ENCODE results near the gene IZUMO2. TPM values are rescaled to one million over a fixed set of nuclear protein-coding genes. Genes with fewer than 3 reads are reported as not detected.
"Not testable (repeated sequence)": the region's sequence is repeated elsewhere in the genome, so short reads cannot be mapped to it uniquely, and the experiment has no call there.

The IZUMO2 gene
- total RNA-seq, 2 experiments from 2014 or later, result not detected

DNA sequence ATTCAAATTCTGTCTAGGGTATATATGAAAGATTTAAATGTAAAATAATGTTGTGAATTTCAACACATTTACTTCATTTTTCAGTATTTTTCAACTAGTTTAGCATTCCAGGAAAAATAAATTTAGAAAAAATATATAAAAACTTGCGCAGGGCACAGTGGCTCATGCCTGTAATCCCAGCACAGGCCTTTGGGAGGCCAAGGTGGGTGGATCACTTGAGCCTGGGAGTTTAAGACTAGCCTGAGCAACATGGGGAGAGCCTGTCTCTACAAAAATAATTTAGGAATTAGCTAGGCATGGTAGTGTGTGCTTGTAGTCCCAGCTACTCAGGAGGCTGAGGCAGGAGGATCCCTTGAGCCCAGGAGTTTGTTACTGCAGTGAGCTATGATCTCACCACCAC lies 21.2 kb downstream of the IZUMO2 start:
- H3K4me1 Mint-ChIP-seq; DNase-seq; CTCF ChIA-PET; H3K27ac Mint-ChIP-seq; H3K9me3 Mint-ChIP-seq; H3K27me3 Mint-ChIP-seq; POLR2A ChIA-PET; H3K36me3 Mint-ChIP-seq (ENCODE audit: low read depth); H3K4me3 Mint-ChIP-seq: not testable (repeated sequence)

DNA sequence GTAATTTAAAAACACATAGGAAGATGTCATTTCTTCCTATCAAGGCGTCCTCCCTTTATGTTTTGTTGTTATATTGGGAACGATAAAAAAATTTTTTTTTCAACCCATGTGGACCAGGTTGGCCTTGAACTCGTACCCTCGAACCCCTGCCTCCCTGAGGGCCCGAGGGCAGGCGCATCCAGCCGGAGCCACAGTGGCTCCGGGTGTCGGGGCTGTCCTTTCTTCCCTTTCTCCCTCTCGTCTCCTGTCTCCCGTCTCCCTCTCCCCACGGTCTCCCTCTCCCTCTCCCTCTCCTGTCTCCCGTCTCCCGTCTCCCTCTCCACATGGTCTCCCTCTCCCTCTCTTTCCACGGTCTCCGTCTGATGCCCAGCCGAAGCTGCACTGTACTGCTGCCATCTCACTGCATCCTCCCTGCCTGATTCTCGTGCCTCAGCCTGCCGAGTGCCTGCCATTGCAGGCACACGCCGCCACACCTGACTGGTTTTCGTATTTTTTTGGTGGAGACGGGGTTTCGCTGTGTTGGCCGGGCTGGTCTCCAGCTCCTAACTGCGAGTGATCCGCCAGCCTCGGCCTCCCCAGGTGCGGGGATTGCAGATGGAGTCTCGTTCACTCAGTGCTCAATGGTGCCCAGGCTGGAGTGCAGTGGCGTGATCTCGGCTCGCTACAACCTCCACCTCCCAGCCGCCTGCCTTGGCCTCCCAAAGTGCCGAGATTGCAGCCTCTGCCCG lies 22.8 kb downstream of the IZUMO2 start:
- H3K4me1 Mint-ChIP-seq, H3K27me3 Mint-ChIP-seq: not testable (repeated sequence)

DNA sequence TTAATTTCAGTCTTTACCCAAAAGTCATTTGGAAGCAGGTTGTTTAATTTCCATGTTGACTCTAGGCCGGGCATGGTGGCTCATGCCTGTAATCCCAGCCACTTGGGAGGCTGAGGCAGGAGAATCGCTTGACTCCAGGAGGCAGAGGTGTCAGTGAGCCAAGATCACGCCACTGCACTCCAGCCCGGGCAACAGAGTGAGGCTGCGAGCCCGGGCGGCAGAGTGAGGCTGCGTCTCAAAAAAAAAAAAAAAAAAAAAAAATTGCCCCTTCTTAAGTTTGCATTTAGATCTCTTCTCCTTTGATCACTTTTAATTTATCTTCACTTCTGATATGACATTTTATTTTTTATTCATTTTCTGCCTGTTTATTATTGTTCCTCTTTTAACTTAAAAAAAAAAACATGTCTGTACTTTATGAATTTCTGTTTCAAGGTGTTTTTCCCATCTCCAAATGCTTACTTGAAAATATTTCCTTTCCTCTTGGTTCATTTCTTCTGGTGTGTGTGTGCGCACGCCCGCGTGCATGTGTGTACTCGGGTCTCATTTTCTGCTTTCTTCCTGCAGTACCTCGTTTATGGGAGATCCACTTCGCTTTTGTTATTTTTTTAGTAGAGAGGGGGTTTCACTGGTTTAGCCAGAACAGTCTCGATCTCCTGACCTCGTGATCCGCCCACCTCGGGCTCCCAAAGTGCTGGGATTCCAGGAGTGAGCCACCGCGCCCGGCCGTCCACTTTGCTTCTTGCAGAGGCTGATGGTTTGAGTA lies 26.3 kb downstream of the IZUMO2 start:
- H3K9me3 Mint-ChIP-seq; POLR2A ChIA-PET; H3K4me3 Mint-ChIP-seq; H3K4me1 Mint-ChIP-seq; H3K27ac Mint-ChIP-seq; H3K36me3 Mint-ChIP-seq (ENCODE audit: low read depth); H3K27me3 Mint-ChIP-seq: not testable (repeated sequence)
- CTCF ChIA-PET, result interaction anchor here (1.1 to 1.3 kb wide), 2 partner anchors 11 to 172 kb away, joined by 4 to 5 read pairs; no protein-coding TSS in a partner anchor
- DNase-seq, result peak; percentile 8

More for the DNA sequence above, 22.8 kb downstream of the IZUMO2 start:
- H3K36me3 Mint-ChIP-seq (ENCODE audit: low read depth); DNase-seq; H3K4me3 Mint-ChIP-seq; H3K27ac Mint-ChIP-seq; H3K9me3 Mint-ChIP-seq; CTCF ChIA-PET; POLR2A ChIA-PET: not testable (repeated sequence)

DNA sequence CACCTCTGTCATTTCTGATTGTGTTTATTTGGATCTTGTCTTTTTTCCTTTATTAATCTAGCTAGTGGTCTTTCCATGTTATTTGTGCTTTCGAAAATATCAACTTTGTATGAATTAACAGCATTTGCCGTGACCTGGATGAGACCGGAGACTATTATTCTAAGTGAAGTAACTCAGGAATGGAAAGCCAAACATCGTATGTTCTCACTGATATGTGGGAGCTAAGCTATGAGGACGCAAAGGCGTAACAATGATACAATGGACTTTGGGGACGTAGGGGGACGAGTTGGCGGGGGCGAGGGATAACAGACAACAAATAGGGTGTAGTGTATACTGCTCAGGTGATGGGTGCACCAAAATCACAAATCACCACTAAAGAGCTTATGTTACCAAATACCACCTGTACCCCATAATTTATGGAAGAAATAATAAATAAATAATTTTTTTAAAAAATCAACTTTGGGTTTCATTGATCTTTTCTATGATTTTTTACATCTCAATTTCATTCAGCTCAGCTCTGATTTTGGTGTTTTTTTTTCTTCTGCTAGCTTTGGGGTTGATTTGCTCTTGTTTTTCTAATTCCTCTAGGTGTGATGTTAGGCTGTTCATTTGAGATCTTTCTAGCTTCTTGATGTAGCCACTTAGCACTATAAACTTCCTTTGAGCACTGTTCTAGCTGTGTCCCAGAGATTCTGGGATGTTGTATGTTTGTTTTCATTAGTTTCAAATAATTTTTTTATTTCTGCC lies 27.1 kb downstream of the IZUMO2 start:
- H3K27ac Mint-ChIP-seq; H3K4me3 Mint-ChIP-seq; H3K9me3 Mint-ChIP-seq; H3K4me1 Mint-ChIP-seq; H3K36me3 Mint-ChIP-seq (ENCODE audit: low read depth); H3K27me3 Mint-ChIP-seq: not testable (repeated sequence)
- ChIA-PET POLR2A (interaction anchor here (0.7 kb wide), 1 partner anchor 496 kb away, joined by 5 read pairs; no protein-coding TSS in a partner anchor), CTCF (interaction anchor here (0.6 to 1.3 kb wide), 4 partner anchors 12 to 508 kb away, joined by 3 to 5 read pairs (median 4); no protein-coding TSS in a partner anchor)
- DNase-seq, result peak; percentile 26

DNA sequence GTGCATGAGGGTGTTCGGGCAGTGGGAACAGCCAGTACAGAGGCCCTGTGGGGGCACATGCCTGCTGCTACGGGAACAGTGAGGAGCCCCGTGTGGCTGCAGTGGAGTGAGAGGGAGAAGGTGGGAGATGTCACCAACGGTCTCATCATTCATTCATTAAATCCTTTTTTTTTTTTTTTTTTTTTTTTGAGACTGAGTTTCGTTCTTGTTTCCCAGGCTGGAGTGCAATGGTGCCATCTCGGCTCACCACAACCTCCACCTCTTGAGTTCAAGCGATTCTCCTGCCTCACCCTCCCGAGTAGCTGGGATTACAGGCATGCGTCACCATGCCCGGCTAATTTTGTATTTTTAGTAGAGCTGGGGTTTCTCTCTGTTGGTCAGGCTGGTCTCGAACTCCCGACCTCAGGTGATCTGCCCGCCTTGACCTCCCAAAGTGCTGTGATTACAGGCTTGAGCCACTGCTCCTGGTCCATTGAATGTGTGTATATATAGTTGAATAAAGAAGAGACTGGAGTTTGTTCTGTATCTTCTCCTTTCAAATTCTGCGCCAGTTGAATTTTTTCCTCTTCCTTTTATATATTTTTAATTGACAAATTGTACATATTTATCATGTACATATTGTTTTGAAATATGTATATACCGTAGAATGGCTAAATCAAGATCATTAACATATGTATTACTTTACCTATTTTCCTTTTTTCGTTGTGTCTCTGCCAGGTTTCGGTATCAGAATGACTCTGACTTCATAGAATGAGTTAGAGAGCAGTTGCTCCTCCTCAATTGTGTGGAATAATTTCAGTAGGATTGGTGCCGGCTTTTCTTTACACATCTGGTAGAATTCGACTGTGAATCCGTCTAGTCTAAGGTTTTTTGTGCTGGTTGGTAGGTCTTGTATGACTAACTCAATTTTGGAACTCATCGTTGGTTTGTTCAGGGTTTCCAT lies 28.0 kb downstream of the IZUMO2 start:
- CTCF ChIA-PET, result interaction anchor here (0.6 to 1.3 kb wide), 3 partner anchors 13 to 640 kb away, joined by 3 to 5 read pairs (median 3); no protein-coding TSS in a partner anchor

DNA sequence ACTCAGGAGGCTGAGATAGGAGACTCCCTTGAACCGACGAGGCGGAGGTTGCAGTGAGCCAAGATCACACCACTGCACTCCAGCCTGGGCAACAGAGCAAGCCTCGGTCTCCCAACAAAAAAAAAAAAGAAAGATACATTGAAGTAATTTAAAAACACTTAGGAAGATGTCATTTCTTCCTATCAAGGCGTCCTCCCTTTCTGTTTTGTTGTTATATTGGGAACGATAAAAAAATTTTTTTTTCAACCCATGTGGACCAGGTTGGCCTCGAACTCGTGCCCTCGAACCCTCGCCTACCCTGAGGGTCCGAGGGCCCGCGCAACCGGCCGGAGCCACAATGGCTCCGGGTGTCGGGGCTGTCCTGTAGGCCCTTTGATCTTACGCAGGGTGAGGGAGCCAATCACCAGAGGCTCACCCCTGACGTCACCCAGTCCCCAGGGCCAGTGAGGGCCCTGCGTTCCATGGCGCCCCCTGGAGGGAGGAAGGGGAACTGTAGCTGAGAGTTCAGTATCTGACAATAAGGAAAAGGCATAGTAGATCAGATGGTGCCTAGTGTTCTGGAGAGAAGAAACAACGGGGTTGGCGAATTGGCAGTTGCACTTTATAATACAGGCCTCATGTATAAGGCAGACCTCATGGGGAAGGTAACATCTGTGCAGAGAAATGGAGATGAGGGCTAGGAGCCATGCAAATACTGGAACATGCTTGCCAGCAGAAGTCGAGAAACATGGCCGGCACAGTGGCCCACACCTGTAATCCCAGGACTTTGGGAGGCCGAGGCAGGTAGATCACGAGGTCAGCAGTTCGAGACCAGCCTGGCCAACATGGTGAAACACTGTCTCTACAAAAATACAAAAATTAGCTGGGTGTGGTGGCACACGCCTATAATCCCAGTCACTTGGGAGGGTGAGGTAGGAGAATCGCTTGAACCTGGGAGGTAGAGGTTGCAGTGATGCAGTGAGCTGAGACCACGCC lies 29.3 kb downstream of the IZUMO2 start:
- H3K27ac Mint-ChIP-seq; H3K36me3 Mint-ChIP-seq (ENCODE audit: low read depth); DNase-seq; H3K27me3 Mint-ChIP-seq; POLR2A ChIA-PET; H3K9me3 Mint-ChIP-seq; H3K4me1 Mint-ChIP-seq; H3K4me3 Mint-ChIP-seq: not testable (repeated sequence)
- CTCF ChIA-PET, result interaction anchor here (0.6 kb wide), 1 partner anchor 641 kb away, joined by 3 read pairs; no protein-coding TSS in a partner anchor

More for the DNA sequence above, 28.0 kb downstream of the IZUMO2 start:
- H3K9me3 Mint-ChIP-seq; POLR2A ChIA-PET; DNase-seq; H3K4me3 Mint-ChIP-seq; H3K36me3 Mint-ChIP-seq (ENCODE audit: low read depth); H3K27ac Mint-ChIP-seq; H3K27me3 Mint-ChIP-seq; H3K4me1 Mint-ChIP-seq: not testable (repeated sequence)

DNA sequence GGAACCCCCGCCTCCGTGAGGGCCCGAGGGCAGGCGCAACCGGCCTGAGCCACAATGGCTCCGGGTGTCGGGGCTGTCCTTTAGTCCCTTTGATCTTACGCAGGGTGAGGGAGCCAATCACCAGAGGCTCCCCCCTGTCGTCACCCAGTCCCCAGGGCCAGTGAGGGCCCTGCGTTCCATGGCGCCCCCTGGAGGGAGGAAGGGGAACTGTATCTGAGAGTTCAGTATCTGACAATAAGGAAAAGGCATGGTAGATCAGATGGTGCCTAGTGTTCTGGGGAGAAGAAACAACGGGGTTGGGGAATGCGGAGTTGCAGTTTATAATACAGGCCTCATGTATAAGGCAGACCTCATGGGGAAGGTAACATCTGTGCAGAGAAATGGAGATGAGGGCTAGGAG lies 59.1 kb downstream of the IZUMO2 start:
- H3K27ac Mint-ChIP-seq; POLR2A ChIA-PET; H3K27me3 Mint-ChIP-seq; H3K4me1 Mint-ChIP-seq; H3K4me3 Mint-ChIP-seq; DNase-seq; CTCF ChIA-PET; H3K36me3 Mint-ChIP-seq (ENCODE audit: low read depth); H3K9me3 Mint-ChIP-seq: not testable (repeated sequence)

DNA sequence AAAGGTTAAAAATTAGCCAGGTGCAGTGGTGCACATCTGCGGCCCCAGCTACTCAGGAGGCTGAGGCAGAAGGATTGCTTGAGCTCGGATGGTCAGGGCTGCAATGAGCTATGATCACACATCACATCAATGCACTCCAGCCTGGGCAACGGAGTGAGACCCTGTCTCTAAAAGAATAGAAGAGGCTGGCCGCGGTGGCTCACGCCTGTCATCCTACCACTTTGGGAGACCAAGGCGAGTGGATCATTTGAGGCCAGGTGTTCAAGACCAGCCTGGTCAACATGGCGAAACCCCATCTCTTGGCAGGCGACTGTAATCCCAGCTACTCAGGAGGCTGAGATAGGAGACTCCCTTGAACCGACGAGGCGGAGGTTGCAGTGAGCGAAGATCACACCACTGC lies 59.7 kb downstream of the IZUMO2 start:
- H3K27me3 Mint-ChIP-seq; POLR2A ChIA-PET; CTCF ChIA-PET; H3K4me3 Mint-ChIP-seq; H3K4me1 Mint-ChIP-seq; H3K27ac Mint-ChIP-seq; H3K36me3 Mint-ChIP-seq (ENCODE audit: low read depth); DNase-seq; H3K9me3 Mint-ChIP-seq: not testable (repeated sequence)

Other genes with a start within 250 kb of the IZUMO2 start
- gene ATF5, start 234.1 kb downstream of the IZUMO2 start, total RNA-seq, result 10 to 100 TPM; 10.5 to 12.1 TPM
- 100 to 1,000 TPM; 111 to 127 TPM for gene NUP62, start 233.8 kb downstream of the IZUMO2 start, total RNA-seq
- gene SIGLEC11, start 202.1 kb downstream of the IZUMO2 start, total RNA-seq, result not detected
- 10 to 100 TPM; 75.4 to 86.9 TPM for gene VRK3, start 137.9 kb downstream of the IZUMO2 start, total RNA-seq
- 10 to 100 TPM; 10.0 to 10.6 TPM for gene ZNF473, start 137.3 kb downstream of the IZUMO2 start, total RNA-seq
- not detected for gene MYH14, start 40.3 kb upstream of the IZUMO2 start, total RNA-seq
- 1 to 10 TPM; 3.4 to 4.1 TPM for gene KCNC3, start 166.1 kb upstream of the IZUMO2 start, total RNA-seq
- gene NAPSA, start 202.4 kb upstream of the IZUMO2 start, total RNA-seq, result 1 to 10 TPM; 1.7 to 1.9 TPM
- gene NR1H2, start 213.2 kb upstream of the IZUMO2 start, total RNA-seq, result 10 to 100 TPM; 55.2 to 62.2 TPM
- gene POLD1, start 221.1 kb upstream of the IZUMO2 start, total RNA-seq, result 100 to 1,000 TPM; 156 to 167 TPM